Left renal pelvis (tissue), 4 donors: ENCODE results near the gene OR2T12. TPM values are rescaled to one million over a fixed set of nuclear protein-coding genes. Genes with fewer than 3 reads are reported as not detected.
"Not testable (repeated sequence)": the region's sequence is repeated elsewhere in the genome, so short reads cannot be mapped to it uniquely, and the experiment has no call there.

Experiments
- DNase-seq, 4 donors: peaks; one replicate each; pipeline ENCODE4 v3.0.0-alpha.2; 2013; ENCODE audit warnings: low read depth in 4 of 4, low spot score in 3 of 4
- polyA plus RNA-seq, 4 donors: library from polyadenylated mRNA; unstranded; fragments of 120-200 nt; gene quantifications; one replicate each; pipeline ENCODE4 v1.2.1, GENCODE V29; 2013; ENCODE audit not compliant: insufficient read length in 4 of 4

Gene OR2T12
- under 1 TPM in 2 of 4 donors, not detected in 2; 0.05 to 0.06 TPM for polyA plus RNA-seq

- no peak for DNase-seq
These were observed at the start of gene OR2T12 for GRCh38 chr1:248303324-248303723. Gene OR2T12 (minus strand): TSS chr1:248303424. CDS start chr1:248295578, 7,846 bp downstream.

GRCh38 chr1:248348475-248348874, 45.3 kb upstream of the OR2T12 start, which contains the start of gene OR14C36:
Gene OR14C36 (plus strand): TSS chr1:248348775. CDS start chr1:248348775, 0 bp downstream.
- DNase-seq = no peak

GRCh38 chr1:248343451-248343850, 40.2 kb upstream of the OR2T12 start:
- no peak for DNase-seq

GRCh38 chr1:248324468-248324867, 21.2 kb upstream of the OR2T12 start, which contains the start of gene OR2M7:
Gene OR2M7 (minus strand): TSS chr1:248324568. CDS start chr1:248324568, 0 bp downstream.
- no peak for DNase-seq

- no peak for DNase-seq
These were observed 13.6 kb upstream of the OR2T12 start for GRCh38 chr1:248316796-248317195.

GRCh38 chr1:248306740-248307139, 3.5 kb upstream of the OR2T12 start:
- DNase-seq = not testable (repeated sequence)

- DNase-seq = no peak
These were observed 2.9 kb upstream of the OR2T12 start for GRCh38 chr1:248306103-248306502.

- not testable (repeated sequence) for DNase-seq
These were observed 2.4 kb upstream of the OR2T12 start for GRCh38 chr1:248305672-248306071.

- no peak for DNase-seq
These were observed 14.8 kb downstream of the OR2T12 start for GRCh38 chr1:248288391-248288790.

- no peak for DNase-seq
These were observed 25.3 kb downstream of the OR2T12 start, which contains the start of gene OR2T33 for GRCh38 chr1:248277876-248278275. Gene OR2T33 (minus strand): TSS chr1:248277976. CDS start chr1:248273814, 4,162 bp downstream.

- DNase-seq = not testable (repeated sequence)
These were observed 30.0 kb downstream of the OR2T12 start for GRCh38 chr1:248273225-248273624.

GRCh38 chr1:248268178-248268577, 35.0 kb downstream of the OR2T12 start:
- DNase-seq = no peak

- not testable (repeated sequence) for DNase-seq
These were observed 43.9 kb downstream of the OR2T12 start for GRCh38 chr1:248259309-248259708.

GRCh38 chr1:248243204-248243603, 60.0 kb downstream of the OR2T12 start:
- DNase-seq = peak in 1 of 4 donors; percentile 1

Other genes starting within 250 kb of the OR2T12 start
- gene OR2L13, start 208.2 kb downstream of the OR2T12 start, polyA plus RNA-seq = under 1 TPM in 1 of 4 donors, not detected in 3; 0.11 TPM
- not detected for gene OR2M5, start 158.3 kb downstream of the OR2T12 start, polyA plus RNA-seq
- not detected for gene OR2M2, start 128.6 kb downstream of the OR2T12 start, polyA plus RNA-seq
- gene OR2M3, start 106.2 kb downstream of the OR2T12 start, polyA plus RNA-seq = under 1 TPM; 0.01 to 0.05 (median 0.04) TPM
- gene OR2M4, start 72.0 kb downstream of the OR2T12 start, polyA plus RNA-seq = under 1 TPM; 0.04 to 0.08 (median 0.04) TPM
- gene OR2T33, start 25.4 kb downstream of the OR2T12 start, polyA plus RNA-seq = under 1 TPM in 1 of 4 donors, not detected in 3; 0.05 TPM
- not detected for gene OR2M7, start 21.1 kb upstream of the OR2T12 start, polyA plus RNA-seq
- not detected for gene OR14C36, start 45.4 kb upstream of the OR2T12 start, polyA plus RNA-seq
- gene OR2T4, start 58.2 kb upstream of the OR2T12 start, polyA plus RNA-seq = not detected
- gene OR2T6, start 72.3 kb upstream of the OR2T12 start, polyA plus RNA-seq = under 1 TPM in 2 of 4 donors, not detected in 2; 0.11 TPM
- not detected for gene OR2T1, start 99.6 kb upstream of the OR2T12 start, polyA plus RNA-seq
- not detected for gene OR2T2, start 142.2 kb upstream of the OR2T12 start, polyA plus RNA-seq
- not detected for gene OR2T3, start 169.9 kb upstream of the OR2T12 start, polyA plus RNA-seq
- not detected for gene OR2T5, start 185.2 kb upstream of the OR2T12 start, polyA plus RNA-seq
- under 1 TPM in 1 of 4 donors, not detected in 3; 0.08 TPM for gene OR2G6, start 204.6 kb upstream of the OR2T12 start, polyA plus RNA-seq